Renal cortical epithelial cell (primary cell): ENCODE measurements around the gene OR10K1. TPM values are rescaled to one million over a fixed set of nuclear protein-coding genes. Genes with fewer than 3 reads are reported as not detected.

Experiments used
- total RNA-seq: library from RNA; depleted of rRNA; stranded (reverse); fragments of >200 nt; gene quantifications from 2 replicates; pipeline ENCODE4 v1.2.3, GENCODE V29; 2014

OR10K1 gene
- total RNA-seq, 1 donor from 2014 or later: not detected

Other genes with a start within 250 kb of the OR10K1 start
- gene CD1A, start 207.4 kb upstream of the OR10K1 start, total RNA-seq: not detected in 2 replicates
- not detected in 2 replicates for gene CD1C, start 171.9 kb upstream of the OR10K1 start, total RNA-seq
- not detected in 2 replicates for gene CD1B, start 130.3 kb upstream of the OR10K1 start, total RNA-seq
- not detected in 2 replicates for gene CD1E, start 107.9 kb upstream of the OR10K1 start, total RNA-seq
- gene OR10T2, start 62.4 kb upstream of the OR10K1 start, total RNA-seq: not detected in 2 replicates
- not detected in 2 replicates for gene OR10K2, start 35.6 kb upstream of the OR10K1 start, total RNA-seq
- not detected in 2 replicates for gene OR10R2, start 10.4 kb downstream of the OR10K1 start, total RNA-seq
- not detected in 2 replicates for gene OR6Y1, start 92.6 kb downstream of the OR10K1 start, total RNA-seq
- gene OR6P1, start 108.7 kb downstream of the OR10K1 start, total RNA-seq: not detected in 2 replicates
- gene OR10X1, start 118.1 kb downstream of the OR10K1 start, total RNA-seq: not detected in 2 replicates
- gene OR10Z1, start 143.4 kb downstream of the OR10K1 start, total RNA-seq: not detected in 2 replicates
- under 0.01 TPM in 1 of 2 replicates, not detected in the other for gene SPTA1, start 224.9 kb downstream of the OR10K1 start, total RNA-seq
- not detected in 2 replicates for gene OR6K2, start 238.8 kb downstream of the OR10K1 start, total RNA-seq